Left hindlimb (tissue), 1 donor: ENCODE results near the gene MMP25.

Experiments used
- DNase-seq: peaks from one replicate; pipeline ENCODE4 v3.0.0-alpha.2; 2018

MMP25 gene

GRCh38 chr16:3017794-3018506, 28.4 kb upstream of the MMP25 start, which contains the start of gene CLDN6:
Gene CLDN6, minus strand, starts transcription at chr16:3018183. Its CDS starts 2,162 bp downstream, at chr16:3016021.
- no peak for DNase-seq

- no peak for DNase-seq
These were observed 26.6 kb upstream of the MMP25 start for GRCh38 chr16:3019594-3020246.

- DNase-seq, result peak; percentile 82
These were observed 26.1 kb upstream of the MMP25 start, which contains the start of gene TNFRSF12A for GRCh38 chr16:3020247-3020603. Gene TNFRSF12A, plus strand, starts transcription at chr16:3020368. Its CDS starts 30 bp downstream, at chr16:3020398.

- peak; percentile 83 for DNase-seq
These were observed 25.5 kb upstream of the MMP25 start for GRCh38 chr16:3020604-3021448.

- DNase-seq, result peak; percentile 87
These were observed 24.7 kb upstream of the MMP25 start for GRCh38 chr16:3021449-3022207.

GRCh38 chr16:3022208-3022683, 24.1 kb upstream of the MMP25 start:
- DNase-seq, result peak; percentile 92

- DNase-seq, result no peak
These were observed 23.5 kb upstream of the MMP25 start for GRCh38 chr16:3022684-3023414.

GRCh38 chr16:3023415-3023668, 23.0 kb upstream of the MMP25 start:
- DNase-seq, result peak; percentile 83

- peak; percentile 97 for DNase-seq
These were observed 22.5 kb upstream of the MMP25 start, which contains the start of the genes HCFC1R1 and THOC6 for GRCh38 chr16:3023669-3024478. Gene HCFC1R1, minus strand, starts transcription at chr16:3023942. Its CDS starts 1 bp downstream, at chr16:3023941. Gene THOC6, plus strand, starts transcription at chr16:3024035. Its CDS starts 292 bp downstream, at chr16:3024327.

- no peak for DNase-seq
These were observed 21.0 kb upstream of the MMP25 start for GRCh38 chr16:3025032-3026002.

- DNase-seq, result no peak
These were observed 20.4 kb upstream of the MMP25 start for GRCh38 chr16:3026003-3026378.

- no peak for DNase-seq
These were observed 19.5 kb upstream of the MMP25 start for GRCh38 chr16:3026609-3027488.

GRCh38 chr16:3027489-3027795, 18.9 kb upstream of the MMP25 start:
- no peak for DNase-seq

- DNase-seq, result peak; percentile 73
These were observed 18.2 kb upstream of the MMP25 start for GRCh38 chr16:3027983-3028715.

GRCh38 chr16:3028716-3029319, 17.5 kb upstream of the MMP25 start:
- no peak for DNase-seq

GRCh38 chr16:3029491-3030221, 16.7 kb upstream of the MMP25 start:
- no peak for DNase-seq
